OCI-LY1 (cell line): ENCODE results near the gene MMP12.

Experiments
- CTCF ChIP-seq: fragments of 200-600 bp; sonication (generic), shearing (Covaris generic); IDR thresholded peaks from 2 replicates; pipeline ENCODE4 v1.5.1; 2017; ENCODE audit warnings: mild to moderate bottlenecking, antibody characterized with exemption, low read length, moderate library complexity, mixed read lengths
- EZH2 ChIP-seq: fragments of 200-600 bp; sonication (generic), shearing (Covaris generic); IDR thresholded peaks from 2 replicates; pipeline ENCODE4 v1.8.0; 2017; ENCODE audit warnings: borderline replicate concordance, mixed run types, mild to moderate bottlenecking, antibody characterized with exemption, low read length, moderate library complexity, mixed read lengths

GRCh38 chr11:102842930-102843329 is 31.9 kb downstream of the MMP12 start:
- TF ChIP-seq CTCF (no peak), EZH2 (no peak)
